HG03378 (cell line): ENCODE measurements around the gene MAGI2.

ENCODE experiments used
- ATAC-seq: cut with Tn5 transposase; IDR thresholded peaks from one replicate; pipeline ENCODE4 v1.9.1; 2021; ENCODE audit warnings: mild to moderate bottlenecking, moderate library complexity; ENCODE audit not compliant: unreplicated experiment

The MAGI2 gene

GRCh38 chr7:78080811-78081210 is 1372.7 kb downstream of the MAGI2 start:
- no peak for ATAC-seq

- no peak for ATAC-seq
These were observed 1373.2 kb downstream of the MAGI2 start for GRCh38 chr7:78080241-78080640.

GRCh38 chr7:78074713-78075112 is 1378.8 kb downstream of the MAGI2 start:
- no peak for ATAC-seq

GRCh38 chr7:78073609-78074382 is 1379.7 kb downstream of the MAGI2 start:
- no peak for ATAC-seq

GRCh38 chr7:78072201-78072590 is 1381.3 kb downstream of the MAGI2 start:
- ATAC-seq, result no peak

- ATAC-seq, result no peak
These were observed 1381.8 kb downstream of the MAGI2 start for GRCh38 chr7:78071491-78072200.

- no peak for ATAC-seq
These were observed 1386.9 kb downstream of the MAGI2 start for GRCh38 chr7:78066599-78066998.

GRCh38 chr7:78063758-78064157 is 1389.7 kb downstream of the MAGI2 start:
- no peak for ATAC-seq

- ATAC-seq, result no peak
These were observed 1391.3 kb downstream of the MAGI2 start for GRCh38 chr7:78062214-78062613.

GRCh38 chr7:78057571-78057970 is 1395.9 kb downstream of the MAGI2 start:
- no peak for ATAC-seq

GRCh38 chr7:78055599-78055998 is 1397.9 kb downstream of the MAGI2 start:
- no peak for ATAC-seq

GRCh38 chr7:78055001-78055573 is 1398.4 kb downstream of the MAGI2 start:
- no peak for ATAC-seq

- no peak for ATAC-seq
These were observed 1401.4 kb downstream of the MAGI2 start for GRCh38 chr7:78052112-78052511.

GRCh38 chr7:78047800-78048199 is 1405.7 kb downstream of the MAGI2 start:
- ATAC-seq, result no peak

- ATAC-seq, result no peak
These were observed 1410.3 kb downstream of the MAGI2 start for GRCh38 chr7:78043159-78043558.

GRCh38 chr7:78041423-78041822 is 1412.0 kb downstream of the MAGI2 start:
- no peak for ATAC-seq

- ATAC-seq, result peak; percentile 84
These were observed 1413.4 kb downstream of the MAGI2 start for GRCh38 chr7:78039790-78040776.

GRCh38 chr7:78038465-78039080 is 1414.9 kb downstream of the MAGI2 start:
- ATAC-seq, result no peak

- ATAC-seq, result no peak
These were observed 1415.9 kb downstream of the MAGI2 start for GRCh38 chr7:78037603-78038002.

- no peak for ATAC-seq
These were observed 1420.1 kb downstream of the MAGI2 start for GRCh38 chr7:78033410-78033809.
